ENCODE measurements around the gene SARDH.

DNA sequence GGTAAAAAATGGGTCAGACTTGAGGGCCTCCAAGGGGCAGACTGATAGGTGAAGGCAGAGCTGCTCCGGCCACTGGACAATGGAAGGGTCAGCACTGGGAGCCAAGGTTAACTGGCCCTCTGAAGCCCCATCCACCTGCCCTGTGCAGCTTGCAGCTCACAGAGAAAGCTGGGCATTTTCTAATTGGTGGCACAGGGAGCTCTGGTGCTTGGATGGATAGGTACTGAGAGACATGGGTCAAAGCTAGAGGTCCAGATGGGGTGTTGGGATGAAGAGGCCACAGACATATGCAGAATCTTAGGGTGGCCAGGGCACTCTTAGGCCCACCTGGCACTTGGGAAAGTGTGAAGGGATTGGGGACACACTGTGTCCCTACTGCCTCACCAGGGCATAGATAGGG lies 29.5 kb upstream of the SARDH start:
- TF ChIP-seq, protein P1, sequence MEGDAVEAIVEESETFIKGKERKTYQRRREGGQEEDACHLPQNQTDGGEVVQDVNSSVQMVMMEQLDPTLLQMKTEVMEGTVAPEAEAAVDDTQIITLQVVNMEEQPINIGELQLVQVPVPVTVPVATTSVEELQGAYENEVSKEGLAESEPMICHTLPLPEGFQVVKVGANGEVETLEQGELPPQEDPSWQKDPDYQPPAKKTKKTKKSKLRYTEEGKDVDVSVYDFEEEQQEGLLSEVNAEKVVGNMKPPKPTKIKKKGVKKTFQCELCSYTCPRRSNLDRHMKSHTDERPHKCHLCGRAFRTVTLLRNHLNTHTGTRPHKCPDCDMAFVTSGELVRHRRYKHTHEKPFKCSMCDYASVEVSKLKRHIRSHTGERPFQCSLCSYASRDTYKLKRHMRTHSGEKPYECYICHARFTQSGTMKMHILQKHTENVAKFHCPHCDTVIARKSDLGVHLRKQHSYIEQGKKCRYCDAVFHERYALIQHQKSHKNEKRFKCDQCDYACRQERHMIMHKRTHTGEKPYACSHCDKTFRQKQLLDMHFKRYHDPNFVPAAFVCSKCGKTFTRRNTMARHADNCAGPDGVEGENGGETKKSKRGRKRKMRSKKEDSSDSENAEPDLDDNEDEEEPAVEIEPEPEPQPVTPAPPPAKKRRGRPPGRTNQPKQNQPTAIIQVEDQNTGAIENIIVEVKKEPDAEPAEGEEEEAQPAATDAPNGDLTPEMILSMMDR (optimal IDR thresholded peaks at IDR 0.05 in 1 of 3, IDR thresholded peaks at IDR 0.05 in 1 of 3, conservative IDR thresholded peaks at IDR 0.05 in 1 of 3; ENCODE audit: extremely low read depth in 1 of 3, insufficient read depth in 2 of 3, low read length in 3 of 3) = no peak
- no peak for TF ChIP-seq EZH2 (IDR thresholded peaks at IDR 0.05; ENCODE audit: low read length)

Measured in keratinocyte (primary cell).